Measurements from ENCODE around the gene GRK5.

GRK5 gene

DNA sequence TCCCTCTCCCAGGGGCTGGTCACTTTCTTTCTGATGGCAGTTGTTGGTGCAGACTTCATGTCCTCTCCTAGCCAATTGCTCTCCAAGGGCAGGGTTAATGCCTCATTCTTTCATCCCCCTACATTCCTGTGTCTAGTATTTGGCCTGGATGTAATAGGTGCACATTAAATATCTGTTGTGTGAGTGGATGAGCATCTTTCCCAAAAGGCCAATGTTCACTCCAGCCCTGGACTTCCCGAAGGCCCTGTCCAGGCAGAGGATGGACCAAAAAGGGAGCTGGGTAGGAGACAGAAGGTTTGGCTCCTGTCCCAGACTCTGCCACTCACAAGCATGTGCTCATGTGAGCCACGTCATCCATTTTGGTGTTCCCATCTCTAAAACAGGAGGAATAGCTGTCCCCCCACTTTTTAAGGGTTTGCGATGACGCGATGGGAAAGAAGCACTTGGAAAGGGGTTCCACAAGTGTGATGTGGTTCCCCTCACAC, 287.7 kb downstream of the GRK5 start:
- no peak for DNase-seq

DNA sequence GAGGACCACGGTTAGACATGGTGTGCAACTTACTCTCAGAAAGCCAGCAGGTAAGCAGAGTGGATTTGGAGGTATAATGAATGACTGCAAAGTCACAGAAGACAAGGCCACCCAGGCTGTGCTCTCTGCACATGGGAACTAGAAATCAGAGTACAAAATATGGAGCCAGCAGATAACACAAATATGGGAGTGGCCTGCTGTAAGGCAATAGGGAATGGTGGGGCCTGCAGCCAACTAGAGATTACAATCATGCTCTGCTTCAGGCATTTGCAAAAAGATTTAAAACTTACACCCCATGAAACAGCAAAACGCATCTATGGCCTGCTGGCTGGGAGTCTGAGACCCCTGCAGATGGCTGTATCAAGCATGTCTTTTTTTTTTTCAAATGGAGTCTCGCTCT, 288.2 kb downstream of the GRK5 start:
- DNase-seq = no peak

DNA sequence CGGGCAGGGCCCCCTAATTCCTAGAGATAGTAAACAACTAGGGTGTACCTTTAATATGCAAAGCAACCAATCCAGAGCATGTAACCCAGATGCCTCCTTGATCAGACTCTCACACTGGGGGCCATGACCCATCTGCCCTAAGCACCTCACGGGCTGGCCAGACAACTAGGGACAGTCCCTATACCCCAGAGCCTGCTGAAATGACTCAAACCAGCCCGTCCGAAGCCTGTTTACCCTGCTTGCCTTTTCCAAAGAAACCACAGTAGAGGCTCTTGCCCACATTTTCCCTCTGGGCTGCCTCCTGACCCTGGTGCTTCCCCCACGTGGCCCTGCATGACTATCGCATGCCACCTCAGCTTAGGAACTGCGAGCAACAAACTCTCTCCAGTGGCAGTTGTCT, 288.9 kb downstream of the GRK5 start:
- DNase-seq = no peak

DNA sequence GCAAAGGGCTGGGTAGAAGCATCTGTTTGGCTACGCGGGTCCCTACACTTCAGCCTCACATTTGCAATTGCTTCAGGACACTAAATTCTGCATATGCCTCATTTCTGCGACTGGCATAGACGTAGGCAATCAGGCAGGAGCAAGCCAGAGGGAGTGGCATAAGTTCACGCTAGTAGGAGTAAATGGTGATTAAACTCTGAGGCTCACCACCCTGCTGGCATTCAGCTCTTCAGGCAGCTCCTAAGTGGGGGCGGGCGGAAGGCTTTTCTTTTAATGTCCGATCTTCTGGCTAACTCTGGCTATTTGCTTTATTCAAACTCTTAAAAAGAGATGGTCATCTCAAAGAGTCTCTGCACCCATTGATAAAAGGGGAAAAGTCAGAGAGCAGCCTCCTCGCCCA, 289.9 kb downstream of the GRK5 start:
- DNase-seq = no peak

DNA sequence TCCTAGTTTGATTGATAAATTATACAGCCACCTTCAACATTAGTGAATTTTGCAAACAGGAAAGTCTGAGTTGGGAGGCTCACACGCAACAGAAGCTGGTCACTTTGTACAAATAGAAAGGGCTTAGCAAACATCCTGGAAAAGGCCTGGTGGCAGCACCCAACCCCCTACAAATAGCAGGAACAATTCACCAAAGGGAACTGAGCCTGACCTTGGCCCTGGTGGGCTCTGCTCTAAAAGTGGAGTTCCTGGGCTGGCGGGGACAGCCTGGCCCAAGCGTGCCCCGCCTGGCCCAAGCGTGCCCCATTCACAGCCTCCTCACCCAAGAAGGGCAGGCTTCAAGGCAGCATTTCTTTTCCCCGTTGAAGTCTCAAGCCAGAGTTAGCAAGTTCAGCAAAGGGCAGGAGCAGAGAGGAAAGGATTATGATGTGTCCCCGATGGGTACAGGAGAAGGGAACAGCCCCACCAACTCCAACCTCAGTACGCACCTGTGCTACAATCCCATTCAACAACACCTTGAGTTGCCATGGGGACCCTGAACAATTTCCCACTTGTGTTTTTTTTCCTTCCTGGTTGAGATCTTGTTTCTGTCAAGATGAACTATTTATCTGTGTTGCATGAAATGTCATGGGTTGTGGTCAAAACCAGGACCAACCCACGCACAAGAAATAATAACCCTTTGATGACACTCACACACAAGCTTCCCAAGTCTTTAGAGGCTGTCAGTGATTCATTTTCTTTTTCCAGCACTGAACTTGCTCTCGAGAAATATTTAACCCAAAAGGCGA, 291.7 kb downstream of the GRK5 start:
- peak; percentile 7 for DNase-seq

DNA sequence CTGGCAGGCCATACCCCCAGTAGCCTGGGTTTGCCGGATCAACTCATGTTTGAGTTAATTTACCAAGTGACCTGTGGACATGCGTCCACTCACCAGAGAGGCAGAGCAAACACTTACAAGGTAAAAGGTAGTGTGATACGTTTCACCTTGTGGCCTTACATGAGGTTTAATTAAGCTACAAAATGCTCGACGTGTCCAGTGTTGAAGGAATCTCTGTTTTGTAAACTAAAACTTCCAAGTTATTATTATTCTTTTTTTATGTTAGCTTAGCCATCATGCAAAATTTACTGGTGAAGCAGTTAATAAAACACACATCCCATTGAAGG, 292.3 kb downstream of the GRK5 start:
- DNase-seq = no peak

DNA sequence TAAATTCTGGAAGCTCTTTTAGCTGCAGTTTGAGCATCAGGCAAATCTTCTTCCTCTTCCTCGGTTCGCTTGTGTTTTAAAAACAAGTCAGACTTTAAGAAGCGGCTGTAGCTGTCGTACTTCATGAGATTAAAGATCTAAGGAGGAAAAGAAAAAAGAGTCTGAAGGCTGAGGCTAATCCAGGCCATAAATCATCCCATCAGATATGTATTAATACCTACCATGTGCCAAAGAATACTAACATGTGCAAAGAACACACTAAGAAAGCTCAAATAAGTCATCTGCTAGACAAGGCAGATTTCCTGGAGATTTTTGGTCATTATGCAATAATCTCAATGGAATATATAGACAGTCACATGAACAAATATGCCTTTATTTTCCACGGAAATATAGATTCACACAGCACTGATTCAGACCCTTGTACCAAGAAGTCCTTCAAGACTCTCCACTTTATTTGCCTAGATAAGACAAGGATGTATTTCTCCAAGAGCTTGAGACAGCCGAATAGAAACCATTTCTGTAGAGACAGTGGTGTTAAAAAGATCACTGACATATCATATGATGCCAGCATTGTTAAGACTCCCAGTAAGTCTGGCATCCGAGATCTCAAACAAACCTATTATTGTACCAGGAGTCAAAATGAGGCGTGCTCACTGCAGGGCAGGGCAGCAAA, 292.9 kb downstream of the GRK5 start:
- DNase-seq = no peak

DNA sequence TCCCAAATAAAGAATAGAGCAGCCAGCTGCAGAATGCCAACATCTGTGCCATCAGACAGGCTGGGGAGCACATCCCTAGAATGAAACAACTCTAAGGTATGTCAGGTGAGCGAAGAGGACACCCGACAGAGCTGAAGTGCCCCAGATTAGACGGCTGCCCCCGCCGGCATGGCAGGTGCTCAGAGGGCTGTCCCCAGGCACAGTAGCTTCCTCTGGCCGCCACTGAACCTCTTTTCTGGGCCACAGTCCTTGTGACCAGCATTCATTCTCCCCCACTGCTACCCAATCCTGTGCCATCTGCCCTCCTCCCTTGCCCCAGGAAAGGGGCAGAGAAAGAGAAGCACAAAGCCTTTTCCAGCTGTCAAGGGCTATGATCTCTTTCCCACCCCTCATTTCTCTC, 293.4 kb downstream of the GRK5 start:
- no peak for DNase-seq

DNA sequence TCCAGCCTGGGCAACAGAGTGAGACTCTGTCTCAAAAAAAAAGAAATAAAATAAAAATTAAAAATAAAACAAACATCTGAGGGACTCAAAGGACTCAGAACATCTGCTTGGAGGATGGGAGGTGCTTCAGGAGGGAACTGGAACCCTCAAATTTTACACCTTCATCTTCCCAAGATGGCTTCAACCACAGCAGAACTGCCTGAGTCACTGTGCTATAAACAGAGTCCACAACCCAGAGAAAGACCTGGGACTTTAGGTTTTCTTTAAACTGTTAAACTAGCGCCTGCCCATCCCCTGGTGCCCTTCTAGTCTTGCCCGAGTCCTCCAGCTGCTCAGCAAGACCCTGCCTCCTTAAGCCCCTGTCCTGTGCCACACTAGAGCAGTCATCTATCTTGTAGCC, 294.3 kb downstream of the GRK5 start:
- DNase-seq = no peak

DNA sequence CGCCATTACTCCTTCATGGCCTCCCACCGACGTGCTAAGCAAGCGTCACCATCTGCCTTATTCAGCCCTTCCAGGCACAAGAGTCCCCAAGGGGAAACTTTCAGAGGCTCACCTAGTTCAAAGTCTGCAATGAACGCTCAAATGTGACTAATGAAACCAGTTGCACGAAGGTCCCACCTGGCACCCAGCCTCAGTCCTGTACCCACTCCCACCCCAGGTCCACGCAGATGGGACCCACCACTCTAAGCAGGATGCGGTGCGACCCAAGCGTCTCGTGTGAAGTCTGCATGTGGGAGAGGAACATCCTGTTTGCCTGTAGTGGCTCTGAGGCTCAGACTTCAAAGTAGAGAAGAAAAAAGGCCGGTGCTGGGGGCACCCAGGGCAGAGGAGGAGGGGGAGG, 294.8 kb downstream of the GRK5 start:
- peak; percentile 72 for DNase-seq

DNA sequence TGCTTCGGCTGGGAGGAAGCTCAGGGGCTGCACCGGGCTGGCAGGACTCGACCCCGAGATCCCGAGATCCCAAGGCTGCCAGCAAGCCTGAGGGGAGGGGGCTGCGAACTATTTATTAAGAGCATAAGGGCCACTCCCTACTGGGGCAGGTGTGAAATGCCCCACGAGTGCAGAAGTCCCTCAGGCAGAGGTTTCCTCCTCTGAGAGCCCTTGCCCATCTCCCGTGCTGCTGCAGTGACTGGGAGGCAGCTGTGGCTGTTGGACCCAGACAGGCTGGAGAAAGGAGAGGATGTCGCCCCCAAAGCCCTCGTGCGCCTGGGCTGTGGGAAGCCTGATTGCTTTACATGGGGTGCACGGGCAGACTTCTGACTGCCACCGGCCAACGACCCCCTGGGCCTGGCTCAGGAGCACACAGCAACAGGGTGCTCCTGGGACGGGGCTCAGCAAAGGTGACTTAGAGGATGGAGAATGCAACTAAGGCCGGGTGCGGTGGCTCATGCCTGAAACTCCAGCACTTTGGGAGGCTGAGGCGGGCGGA, 295.3 kb downstream of the GRK5 start:
- DNase-seq = no peak

DNA sequence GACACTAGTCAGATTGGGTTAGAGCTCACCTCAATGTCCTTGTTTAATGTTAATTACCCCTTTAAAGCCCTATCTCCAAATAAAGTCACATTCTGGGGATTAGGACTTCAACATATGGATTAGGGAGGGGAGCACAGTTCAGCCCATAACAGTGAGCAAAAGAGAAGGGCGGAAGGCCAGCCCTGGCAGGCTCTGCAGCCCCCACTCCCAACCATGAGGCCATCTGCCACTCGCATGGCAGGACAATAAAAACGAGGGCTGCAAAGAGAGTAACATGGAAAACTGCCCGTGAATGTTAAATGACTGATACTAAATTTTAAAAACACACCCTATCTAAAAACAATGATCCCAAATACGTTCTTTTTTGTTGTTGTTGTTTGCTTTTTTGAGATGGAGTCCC, 296.4 kb downstream of the GRK5 start:
- DNase-seq = no peak

DNA sequence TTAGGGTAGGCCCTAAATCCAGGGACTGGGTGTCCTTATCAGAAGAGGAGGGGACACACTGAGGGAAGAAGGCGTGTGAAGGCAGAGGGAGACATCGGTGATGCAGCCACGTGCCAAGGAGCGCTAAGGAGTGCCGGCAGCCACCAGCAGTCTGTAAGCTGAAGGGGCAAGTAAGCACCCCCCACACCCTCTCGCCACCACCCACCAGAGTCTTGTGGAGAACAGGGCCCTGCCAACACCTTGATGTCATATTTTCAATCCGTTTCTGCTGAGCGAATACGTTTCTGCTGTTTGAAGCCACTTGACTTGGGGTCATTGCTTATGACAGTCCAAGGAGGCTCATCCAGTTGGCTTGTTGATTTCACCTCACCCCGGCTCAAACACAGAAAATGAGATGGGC, 297.3 kb downstream of the GRK5 start:
- DNase-seq = no peak

DNA sequence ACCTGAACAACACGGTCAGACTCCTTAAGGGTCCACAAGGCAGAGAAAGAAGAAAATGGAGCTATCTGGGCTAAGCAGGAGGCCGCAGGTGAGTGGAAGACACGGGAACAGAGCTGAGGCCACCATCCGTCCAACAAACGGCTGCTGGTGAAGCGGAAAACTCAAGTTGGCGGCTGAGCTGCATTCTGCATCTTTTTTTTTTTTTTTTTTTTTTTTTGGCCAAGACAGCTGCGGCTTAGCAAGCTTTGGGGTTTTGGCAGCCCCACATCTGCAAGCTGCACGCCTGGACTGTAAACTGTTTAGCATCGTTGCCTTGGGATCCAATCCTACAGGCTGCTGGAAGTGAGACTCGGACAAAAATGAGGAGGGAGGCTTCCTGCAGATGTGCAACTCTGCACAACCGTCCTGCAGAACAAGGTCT, 297.8 kb downstream of the GRK5 start:
- DNase-seq = peak; percentile 4

All from effector CD8-positive, alpha-beta T cell (primary cell).